ENCODE results near the gene PRSS57. TPM values are rescaled to one million over a fixed set of nuclear protein-coding genes. Genes with fewer than 3 reads are reported as not detected.
"Not testable (repeated sequence)": the region's sequence is repeated elsewhere in the genome, so short reads cannot be mapped to it uniquely, and the experiment has no call there.

The PRSS57 gene
- polyA plus RNA-seq, 1 donor (not counting 4 experiments of a cell fraction or from before 2014, with no cell fraction given), result not detected

GRCh38 chr19:674282-675151, 20.7 kb downstream of the PRSS57 start:
- dilution Hi-C loops (cut with MboI; ENCODE audit: extremely low pct_ligation_motif_present, low sequenced_read_pairs), result no loop called here
- Histone ChIP-seq H3K4me3 (ENCODE audit: control insufficient read depth in 2 of 3, extremely low read depth in 1 of 3, insufficient read depth in 2 of 3, low read depth in 1 of 3, low read length in 3 of 3) (no peak overlapping the region), H3K4me2 (ENCODE audit: control insufficient read depth, extremely low read depth, insufficient read depth, low read depth, low read length) (no peak overlapping the region), H3K36me3 (ENCODE audit: control insufficient read depth in 2 of 2, extremely low read depth in 1 of 2, insufficient read depth in 2 of 2, low read length in 2 of 2) (peaks cover 7 to 18% of the 10 kb centered on the region in 2 experiments), H3K9ac (ENCODE audit: control insufficient read depth, extremely low read depth, insufficient read depth, low read length) (no peak overlapping the region), H3K79me2 (ENCODE audit: control insufficient read depth, insufficient read depth, low read length) (peaks cover 23% of the 10 kb centered on the region), H3K9me3 (ENCODE audit: control insufficient read depth, low read depth, low read length) (no peaks in the 10 kb centered on the region), H4K20me1 (ENCODE audit: control insufficient read depth, extremely low read depth, insufficient read depth, low read length) (peaks cover 12% of the 10 kb centered on the region), H3K27me3 (ENCODE audit: control insufficient read depth, extremely low read depth, insufficient read depth, low read length) (no peaks in the 10 kb centered on the region), H3K27ac (ENCODE audit: control insufficient read depth, insufficient read depth, low read length) (no peak overlapping the region), H3K4me1 (ENCODE audit: control insufficient read depth, extremely low read depth, insufficient read depth, low read length) (peaks cover 25% of the 10 kb centered on the region), H3K9me1 (ENCODE audit: control insufficient read depth, extremely low read depth, insufficient read depth, low read length) (peaks cover 2% of the 10 kb centered on the region), H2AFZ (ENCODE audit: control insufficient read depth, low read length) (no peak overlapping the region)
- TF ChIP-seq EZH2 (IDR thresholded peaks at IDR 0.05; ENCODE audit: low read length), result no peak
- no peak for TF ChIP-seq CTCF (optimal IDR thresholded peaks at IDR 0.05 in 1 of 3, IDR thresholded peaks at IDR 0.05 in 1 of 3, conservative IDR thresholded peaks at IDR 0.05 in 1 of 3; ENCODE audit: extremely low read depth in 1 of 3, insufficient read depth in 2 of 3, low read length in 3 of 3)
- FAIRE-seq (no peak), DNase-seq (ENCODE audit: low read depth, low spot score) (no peak)

- Histone ChIP-seq H3K79me2 (ENCODE audit: control insufficient read depth, insufficient read depth, low read length) (no peaks in the 10 kb centered on the region), H3K9ac (ENCODE audit: control insufficient read depth, extremely low read depth, insufficient read depth, low read length) (no peak overlapping the region), H3K27me3 (ENCODE audit: control insufficient read depth, extremely low read depth, insufficient read depth, low read length) (no peaks in the 10 kb centered on the region), H3K36me3 (ENCODE audit: control insufficient read depth in 2 of 2, extremely low read depth in 1 of 2, insufficient read depth in 2 of 2, low read length in 2 of 2) (no peaks in the 10 kb centered on the region), H3K4me1 (ENCODE audit: control insufficient read depth, extremely low read depth, insufficient read depth, low read length) (peaks cover 3% of the 10 kb centered on the region), H3K9me1 (ENCODE audit: control insufficient read depth, extremely low read depth, insufficient read depth, low read length) (no peaks in the 10 kb centered on the region), H3K9me3 (ENCODE audit: control insufficient read depth, low read depth, low read length) (no peaks in the 10 kb centered on the region), H4K20me1 (ENCODE audit: control insufficient read depth, extremely low read depth, insufficient read depth, low read length) (no peaks in the 10 kb centered on the region), H2AFZ (ENCODE audit: control insufficient read depth, low read length) (no peak overlapping the region), H3K27ac (ENCODE audit: control insufficient read depth, insufficient read depth, low read length) (no peak overlapping the region), H3K4me3 (ENCODE audit: control insufficient read depth in 2 of 3, extremely low read depth in 1 of 3, insufficient read depth in 2 of 3, low read depth in 1 of 3, low read length in 3 of 3) (no peak overlapping the region), H3K4me2 (ENCODE audit: control insufficient read depth, extremely low read depth, insufficient read depth, low read depth, low read length) (no peak overlapping the region)
- no peak for TF ChIP-seq CTCF (optimal IDR thresholded peaks at IDR 0.05 in 1 of 3, IDR thresholded peaks at IDR 0.05 in 1 of 3, conservative IDR thresholded peaks at IDR 0.05 in 1 of 3; ENCODE audit: extremely low read depth in 1 of 3, insufficient read depth in 2 of 3, low read length in 3 of 3)
- TF ChIP-seq EZH2 (IDR thresholded peaks at IDR 0.05; ENCODE audit: low read length), result no peak
- DNase-seq (ENCODE audit: low read depth, low spot score), result no peak
- dilution Hi-C loops (cut with MboI; ENCODE audit: extremely low pct_ligation_motif_present, low sequenced_read_pairs), result no loop called here
- FAIRE-seq, result no peak
Observed at GRCh38 chr19:670609-671075, 24.6 kb downstream of the PRSS57 start.

- H3K27me3 ChIP-seq (ENCODE audit: control insufficient read depth, extremely low read depth, insufficient read depth, low read length); H3K36me3 ChIP-seq (ENCODE audit: control insufficient read depth in 2 of 2, extremely low read depth in 1 of 2, insufficient read depth in 2 of 2, low read length in 2 of 2); H3K9ac ChIP-seq (ENCODE audit: control insufficient read depth, extremely low read depth, insufficient read depth, low read length); H2AFZ ChIP-seq (ENCODE audit: control insufficient read depth, low read length); H3K9me1 ChIP-seq (ENCODE audit: control insufficient read depth, extremely low read depth, insufficient read depth, low read length); FAIRE-seq; H3K79me2 ChIP-seq (ENCODE audit: control insufficient read depth, insufficient read depth, low read length); H3K4me2 ChIP-seq (ENCODE audit: control insufficient read depth, extremely low read depth, insufficient read depth, low read depth, low read length); DNase-seq (ENCODE audit: low read depth, low spot score); H3K27ac ChIP-seq (ENCODE audit: control insufficient read depth, insufficient read depth, low read length); H3K9me3 ChIP-seq (ENCODE audit: control insufficient read depth, low read depth, low read length); H3K4me3 ChIP-seq (ENCODE audit: control insufficient read depth in 2 of 3, extremely low read depth in 1 of 3, insufficient read depth in 2 of 3, low read depth in 1 of 3, low read length in 3 of 3); H3K4me1 ChIP-seq (ENCODE audit: control insufficient read depth, extremely low read depth, insufficient read depth, low read length); H4K20me1 ChIP-seq (ENCODE audit: control insufficient read depth, extremely low read depth, insufficient read depth, low read length); dilution Hi-C loops (cut with MboI; ENCODE audit: extremely low pct_ligation_motif_present, low sequenced_read_pairs): not testable (repeated sequence)
Observed at GRCh38 chr19:668675-669434, 26.4 kb downstream of the PRSS57 start.

All from keratinocyte (primary cell).